Measurements from ENCODE around the gene KIZ.

Gene KIZ

DNA sequence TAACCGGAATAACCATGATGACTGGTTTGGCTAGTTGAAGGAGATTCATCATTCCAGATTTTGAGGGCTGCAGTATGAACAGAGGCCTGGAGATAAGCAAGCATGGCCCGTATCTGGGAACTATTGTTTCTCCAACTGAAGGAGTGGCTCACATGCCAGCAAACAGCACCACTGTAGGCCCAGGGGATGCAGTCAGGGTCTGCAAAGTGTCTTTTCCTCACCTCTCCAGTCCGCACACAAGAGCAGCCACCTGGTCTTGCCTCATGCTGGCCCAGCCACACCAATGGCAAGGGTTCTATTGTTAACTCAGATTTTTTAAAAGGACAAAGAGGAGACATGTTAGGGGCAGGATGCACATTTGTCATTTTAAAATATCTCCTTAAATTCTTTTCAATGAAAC lies 55.1 kb downstream of the KIZ start:
- no peak for DNase-seq

DNA sequence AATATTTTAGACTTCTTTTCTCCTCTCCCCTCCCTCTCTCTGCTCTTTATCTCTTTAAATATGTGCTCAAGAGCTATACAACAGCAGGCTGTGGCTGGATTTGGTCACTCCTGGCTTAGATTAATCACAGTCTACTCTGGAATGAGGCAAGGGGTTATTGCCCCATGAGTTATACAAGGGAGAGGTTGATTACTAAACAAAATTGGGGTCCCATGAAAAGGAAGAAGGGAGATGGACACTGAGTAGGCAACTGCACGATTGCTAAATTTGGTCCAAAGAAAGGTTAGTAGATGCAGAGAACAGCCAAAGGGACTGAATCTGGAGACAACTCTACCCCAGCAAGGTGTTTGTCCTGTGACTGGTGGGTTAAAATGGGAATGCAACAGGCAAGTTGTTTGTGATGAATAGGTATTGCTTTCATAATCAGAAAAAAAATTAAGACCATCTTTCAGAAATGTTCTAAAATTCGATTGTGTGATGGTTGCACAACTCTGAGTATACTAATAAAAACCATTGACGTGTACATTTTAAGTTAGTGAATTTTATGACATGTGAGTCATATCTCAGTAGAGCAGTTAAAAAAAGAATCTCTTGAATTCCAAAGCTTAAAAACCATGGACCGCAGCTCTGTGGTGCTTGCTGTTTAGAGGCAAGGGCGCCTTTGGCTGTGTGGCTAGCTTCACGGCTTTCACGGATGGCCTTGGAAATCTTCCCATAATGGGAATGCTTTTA lies 57.1 kb downstream of the KIZ start:
- DNase-seq: no peak

DNA sequence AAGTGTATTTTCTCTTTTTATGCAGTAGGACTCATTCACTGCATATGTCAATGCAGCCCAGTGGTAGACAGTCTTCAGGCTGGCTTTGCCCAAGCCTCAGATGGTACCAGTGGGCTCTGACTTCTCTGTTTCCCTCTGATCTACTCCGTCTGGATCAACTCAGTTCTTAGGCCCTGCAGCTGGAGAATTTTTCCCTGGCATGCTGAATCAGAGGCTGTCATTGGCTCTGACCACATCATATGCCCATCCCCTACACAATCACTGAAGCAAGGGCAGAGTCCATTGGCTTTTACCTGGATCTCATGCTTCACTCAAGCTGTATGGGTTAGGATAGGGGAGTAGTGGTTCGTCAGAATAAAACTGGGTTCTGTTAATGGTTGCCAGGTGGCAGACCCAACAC lies 57.8 kb downstream of the KIZ start:
- no peak for DNase-seq

DNA sequence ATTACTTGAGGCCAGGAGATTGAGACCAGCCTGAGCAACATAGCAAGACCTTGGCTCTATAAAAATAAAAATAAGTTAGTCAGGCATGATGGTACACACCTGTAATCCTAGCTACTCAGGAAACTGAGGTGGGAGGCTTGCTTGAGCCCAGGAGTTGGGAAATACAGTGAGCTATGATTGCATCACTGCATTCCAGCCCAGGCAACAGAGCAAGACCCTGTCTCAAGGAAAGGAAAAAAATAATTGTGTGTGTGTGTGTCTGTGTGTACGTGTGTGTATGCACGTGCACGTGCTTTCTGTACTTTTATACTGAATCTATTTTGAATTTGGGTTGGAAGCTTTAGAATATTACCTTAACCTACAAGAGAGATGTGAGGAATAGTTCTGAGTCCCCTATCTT lies 58.9 kb downstream of the KIZ start:
- no peak for DNase-seq

DNA sequence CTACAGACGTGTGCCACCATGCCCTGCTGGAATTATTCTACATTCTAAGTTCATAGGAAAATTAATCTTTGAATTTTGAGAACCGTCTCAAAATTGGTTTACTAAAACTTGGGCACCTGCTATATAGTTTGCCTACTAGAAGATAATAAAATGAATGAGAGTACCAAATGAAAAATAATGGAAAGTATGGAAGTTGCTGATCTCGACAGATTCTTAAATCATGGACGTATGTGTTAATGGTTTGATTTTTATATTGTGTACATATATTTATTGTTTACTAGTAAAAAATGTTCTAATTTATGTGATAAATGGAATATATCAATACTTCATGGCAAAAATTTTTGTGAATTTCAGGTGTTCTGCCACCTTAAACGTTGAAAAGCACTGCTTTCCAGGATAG lies 60.0 kb downstream of the KIZ start:
- no peak for DNase-seq

DNA sequence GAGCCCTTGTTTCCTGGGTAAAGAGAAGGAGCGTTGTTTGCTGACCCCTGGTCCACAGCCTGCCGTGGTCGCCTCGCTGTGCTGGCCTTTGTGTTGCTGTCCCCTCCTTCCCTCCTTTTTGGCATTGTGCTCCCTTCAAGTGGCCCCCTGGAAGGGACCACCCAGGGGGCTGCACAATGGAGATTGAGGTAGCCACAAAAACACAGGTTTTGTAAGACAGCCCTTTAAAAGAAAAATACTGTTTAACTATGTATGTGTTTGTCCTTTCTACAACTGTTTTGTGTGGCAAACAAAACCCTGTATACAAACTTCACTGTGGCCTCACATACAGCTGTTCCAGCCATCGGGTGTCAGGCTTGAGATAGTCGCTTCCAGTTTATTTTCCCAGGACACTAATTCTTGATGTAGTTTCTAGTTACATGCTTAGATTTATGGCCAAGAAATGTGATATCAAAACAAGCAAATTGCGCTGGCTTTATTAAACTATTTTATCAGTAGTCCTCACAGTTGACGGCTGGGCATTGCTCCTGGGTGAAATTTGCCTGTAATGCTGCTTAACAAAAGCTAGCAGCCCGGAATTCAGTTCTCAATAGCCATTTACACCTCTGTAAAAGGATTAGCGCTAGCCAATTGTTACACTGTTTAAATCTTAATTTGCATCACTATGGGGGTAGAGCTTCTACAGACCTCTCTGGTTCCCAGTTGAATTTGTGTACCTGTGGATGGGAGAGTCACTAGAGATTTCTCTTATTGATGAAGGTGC lies 64.1 kb downstream of the KIZ start:
- no peak for DNase-seq

DNA sequence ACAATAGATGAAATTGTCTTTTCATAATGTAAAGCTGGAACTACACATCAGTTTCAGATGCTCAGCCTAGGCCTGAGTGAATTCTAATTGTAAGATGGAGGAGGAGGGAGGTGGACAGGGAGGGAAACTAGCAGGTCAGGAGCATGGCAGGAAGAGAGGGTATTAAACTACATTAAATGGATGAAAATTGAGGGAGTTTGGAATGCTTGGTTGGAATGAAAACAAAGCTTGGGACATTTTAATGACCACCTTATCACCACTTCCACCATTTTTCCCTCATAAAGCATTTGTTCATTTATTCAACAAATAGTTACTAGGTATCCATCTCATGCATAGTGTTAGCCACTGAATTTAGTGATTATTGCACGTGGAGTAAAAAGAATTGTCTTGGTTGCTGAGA lies 65.0 kb downstream of the KIZ start:
- no peak for DNase-seq

DNA sequence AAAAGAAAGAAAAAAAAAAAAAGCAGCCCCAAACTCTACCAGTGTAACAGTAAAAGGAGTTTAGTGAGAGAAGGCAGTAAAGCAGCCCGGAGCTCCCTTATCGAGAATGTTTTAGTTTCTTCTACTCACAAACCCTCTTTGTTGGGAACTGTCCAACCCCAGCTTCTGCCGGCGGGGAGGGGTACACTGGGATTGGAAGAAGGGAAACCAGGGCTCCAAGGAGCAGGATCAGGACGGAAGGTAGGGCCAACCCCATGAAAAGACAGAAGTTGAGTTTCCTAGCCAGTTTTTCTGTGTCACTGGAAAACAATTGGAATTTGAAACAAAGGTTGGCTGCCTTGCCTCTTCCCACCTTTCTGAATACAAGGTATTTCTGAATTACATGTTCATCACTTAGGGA lies 66.0 kb downstream of the KIZ start:
- no peak for DNase-seq

DNA sequence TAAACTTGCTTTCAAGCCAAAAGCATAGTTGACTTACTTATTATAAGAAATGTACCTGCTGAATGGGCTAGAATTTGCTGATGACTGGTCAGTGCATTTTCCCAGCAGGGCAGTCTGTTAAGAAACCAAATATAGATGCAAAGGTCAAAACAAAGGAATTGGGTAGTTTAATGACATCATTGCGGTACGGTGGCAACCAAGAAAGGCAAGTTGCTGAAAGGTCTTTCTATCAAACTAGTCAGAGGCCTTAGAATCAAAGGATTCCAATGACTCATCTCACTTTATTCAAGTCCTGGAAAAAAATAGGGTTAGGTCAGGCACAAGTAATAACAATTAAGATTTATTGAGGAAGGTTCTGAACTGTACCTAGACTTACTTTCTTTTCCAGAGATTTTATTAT lies 76.4 kb downstream of the KIZ start:
- DNase-seq: no peak

DNA sequence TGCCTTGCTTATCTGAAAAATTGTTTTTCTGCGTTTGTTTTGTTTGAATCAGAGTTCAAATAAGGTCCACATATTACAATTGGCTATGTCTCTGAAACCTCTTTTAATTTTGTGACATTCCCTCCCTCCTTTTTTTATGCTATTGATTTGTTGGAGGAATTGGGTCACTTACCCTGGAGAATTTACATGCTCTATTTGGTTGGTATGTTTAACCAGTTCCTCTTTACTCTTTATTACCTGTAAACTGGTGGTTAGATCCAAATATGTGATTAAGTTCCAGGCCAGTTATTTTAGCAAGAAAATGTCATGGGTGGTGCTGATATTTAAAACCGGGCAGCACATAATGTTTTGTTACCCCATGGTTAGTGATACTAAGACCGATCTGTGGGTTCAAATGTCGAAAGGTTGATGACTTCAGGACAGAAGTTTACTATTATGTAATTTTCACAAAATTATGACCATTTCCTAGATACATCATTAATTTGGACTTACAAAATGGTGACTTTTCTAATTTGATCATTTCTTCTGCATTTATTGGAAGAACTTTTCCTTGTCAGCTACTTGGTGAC lies 77.3 kb downstream of the KIZ start:
- DNase-seq: no peak

DNA sequence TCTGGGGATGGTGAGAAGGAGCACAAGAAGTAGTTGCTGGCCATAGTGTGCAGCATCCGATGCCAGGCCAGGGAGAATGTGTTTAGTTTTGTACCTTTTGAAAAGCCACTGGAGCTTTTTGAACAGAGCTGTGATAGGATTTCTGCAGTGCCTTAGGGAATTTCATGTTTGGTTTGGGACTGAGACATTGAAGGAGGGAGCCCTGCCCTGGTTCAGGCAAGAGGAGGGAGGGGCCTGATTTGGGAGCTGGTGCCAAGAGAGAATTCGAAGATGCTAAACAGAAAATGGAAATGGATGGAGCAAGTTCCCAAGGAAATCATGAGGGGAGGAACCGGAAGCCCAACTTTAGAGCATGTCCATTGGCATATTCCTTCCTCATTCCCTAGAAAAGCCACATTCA lies 80.7 kb downstream of the KIZ start:
- no peak for DNase-seq

DNA sequence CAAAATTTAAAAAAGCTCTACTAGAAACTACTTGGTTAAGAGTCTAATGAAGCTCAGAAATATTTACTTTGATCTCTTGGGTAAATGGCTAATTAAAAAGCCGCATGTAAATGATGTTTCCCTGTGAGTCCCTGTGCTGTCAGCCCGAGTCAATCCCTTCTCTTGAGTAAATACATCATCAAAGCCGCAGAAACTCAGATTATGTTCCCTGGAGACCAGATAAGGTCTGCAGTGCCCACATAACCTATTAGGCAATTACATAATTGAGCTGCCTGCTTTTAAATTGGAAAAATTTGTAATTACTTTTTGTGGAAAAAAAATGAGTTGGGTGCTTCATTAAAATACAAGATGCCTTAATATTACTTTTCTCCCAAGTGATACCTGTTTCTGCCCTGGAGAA lies 83.1 kb downstream of the KIZ start:
- DNase-seq: no peak

DNA sequence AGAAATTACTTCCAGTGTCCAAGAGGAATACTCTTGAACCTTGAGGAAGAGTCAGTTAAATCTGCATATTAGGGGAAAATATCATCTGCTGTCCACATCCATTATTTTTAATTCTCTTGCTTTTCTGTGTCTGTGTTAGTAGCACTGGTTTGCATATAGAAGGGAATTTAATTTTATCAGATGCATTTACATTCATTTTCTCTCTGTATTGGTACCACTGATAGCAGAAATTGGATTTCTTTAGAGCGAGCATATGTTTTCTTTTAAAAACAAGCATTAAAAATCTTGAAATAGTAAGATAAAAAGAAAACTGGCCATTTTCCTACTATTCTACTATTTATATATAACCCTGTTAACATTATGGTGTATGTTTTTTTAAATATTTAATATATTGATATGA lies 83.8 kb downstream of the KIZ start:
- DNase-seq: no peak

DNA sequence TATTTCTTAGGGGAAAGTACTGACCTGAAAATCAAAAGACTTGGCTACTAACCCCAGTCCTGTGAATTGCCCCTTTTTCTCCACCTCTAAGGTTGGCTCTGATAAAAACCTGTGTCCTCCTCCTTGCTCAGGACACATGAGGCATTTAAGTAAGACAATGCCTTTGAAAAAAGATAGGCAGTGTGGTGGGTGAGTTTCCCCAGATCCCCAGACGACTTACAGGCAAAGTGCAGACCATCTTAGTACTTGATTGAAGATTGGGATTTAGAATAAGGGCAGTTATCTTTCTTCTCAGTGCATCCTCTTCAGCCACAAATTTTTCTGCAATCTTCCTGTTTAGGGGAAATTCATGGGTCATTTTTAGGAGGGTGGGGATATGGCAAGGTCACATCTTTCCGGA lies 87.8 kb downstream of the KIZ start:
- DNase-seq: no peak

DNA sequence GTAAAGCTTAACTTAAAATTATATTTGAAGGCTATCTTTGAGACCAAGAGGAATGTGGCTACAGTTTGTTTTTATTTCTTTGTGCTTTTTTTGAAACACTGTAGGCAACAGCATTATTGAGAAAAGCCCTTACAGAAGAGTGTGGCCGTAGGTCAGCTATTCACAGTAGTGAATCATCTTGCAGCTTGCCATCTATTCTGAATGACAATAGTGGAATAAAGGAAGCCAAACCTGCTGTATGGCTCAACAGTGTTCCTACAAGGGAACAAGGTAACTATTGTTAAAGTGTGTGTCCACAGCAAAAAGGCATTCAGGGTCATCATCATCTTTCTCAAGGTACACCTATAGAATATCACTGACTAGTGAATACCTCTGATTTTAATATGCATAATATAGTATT lies 88.5 kb downstream of the KIZ start:
- DNase-seq: no peak

DNA sequence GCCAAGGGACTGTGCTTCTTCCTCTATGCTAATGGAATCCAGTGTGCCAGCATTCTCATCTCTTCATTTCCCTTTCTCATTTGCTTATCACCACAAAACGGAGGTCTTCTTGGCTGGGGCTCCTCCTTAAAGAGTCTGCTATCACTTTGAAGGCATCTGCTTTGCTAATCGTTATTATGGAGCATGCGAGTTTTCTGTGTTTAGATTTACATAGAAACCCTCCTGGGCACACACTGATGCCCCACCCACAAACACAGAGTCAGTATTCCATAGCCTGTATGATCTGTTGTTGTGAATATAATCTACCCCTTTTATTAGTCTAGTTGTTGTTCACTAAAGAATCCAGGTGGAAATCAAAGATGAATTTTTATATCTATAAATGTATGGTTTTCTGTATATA lies 93.8 kb downstream of the KIZ start:
- no peak for DNase-seq

DNA sequence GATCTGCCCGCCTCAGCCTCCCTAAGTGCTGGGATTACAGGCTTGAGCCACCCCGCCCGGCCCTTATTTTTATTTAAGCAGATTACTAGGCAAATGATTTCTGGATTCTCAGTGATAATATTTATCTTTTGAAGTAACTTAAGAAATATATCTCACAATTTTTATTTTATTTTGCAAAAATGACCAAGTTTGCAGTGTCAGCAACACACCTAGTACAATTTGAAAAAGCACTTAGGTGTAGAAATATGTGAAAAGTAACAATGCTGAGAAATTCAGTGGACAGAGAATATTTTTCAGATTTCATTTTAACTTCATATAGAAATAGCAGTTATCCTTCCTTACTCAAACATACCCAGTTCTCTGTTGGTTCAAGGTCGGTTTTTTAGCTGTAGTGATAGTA lies 98.3 kb downstream of the KIZ start:
- DNase-seq: no peak

DNA sequence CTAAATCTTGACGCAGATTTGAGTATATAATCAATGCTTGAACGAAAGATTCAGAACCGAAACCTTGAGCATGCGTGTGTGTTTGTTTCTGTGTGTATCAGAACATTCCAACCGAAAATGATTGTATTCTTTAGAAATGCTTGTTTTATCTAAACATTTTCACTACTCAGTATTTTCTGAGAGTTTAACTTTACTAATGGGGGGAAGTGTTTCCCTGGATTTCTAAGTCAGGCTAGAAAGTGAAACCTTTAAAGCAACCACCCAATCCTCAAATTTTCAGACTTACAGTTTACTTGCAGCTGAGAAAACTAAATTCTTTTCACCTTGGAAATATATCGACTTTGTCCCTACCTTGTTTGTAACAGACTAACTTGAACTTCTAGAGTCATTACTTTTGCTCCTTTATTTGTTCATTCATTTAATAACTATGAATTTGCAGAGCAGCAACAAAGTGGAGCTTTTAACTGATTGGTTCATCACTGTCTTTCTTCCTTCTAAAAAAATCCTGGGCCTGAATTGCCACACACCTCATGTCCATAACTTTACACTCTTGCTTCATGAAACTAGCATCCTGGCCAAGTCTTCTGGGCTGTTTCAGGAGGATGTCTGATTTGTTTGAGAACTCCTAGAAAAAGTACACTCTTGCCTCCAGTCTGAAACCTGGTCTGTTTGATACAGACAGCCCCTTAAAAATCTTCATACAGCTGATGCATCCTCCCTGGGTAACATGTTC lies 99.5 kb downstream of the KIZ start:
- no peak for DNase-seq

DNA sequence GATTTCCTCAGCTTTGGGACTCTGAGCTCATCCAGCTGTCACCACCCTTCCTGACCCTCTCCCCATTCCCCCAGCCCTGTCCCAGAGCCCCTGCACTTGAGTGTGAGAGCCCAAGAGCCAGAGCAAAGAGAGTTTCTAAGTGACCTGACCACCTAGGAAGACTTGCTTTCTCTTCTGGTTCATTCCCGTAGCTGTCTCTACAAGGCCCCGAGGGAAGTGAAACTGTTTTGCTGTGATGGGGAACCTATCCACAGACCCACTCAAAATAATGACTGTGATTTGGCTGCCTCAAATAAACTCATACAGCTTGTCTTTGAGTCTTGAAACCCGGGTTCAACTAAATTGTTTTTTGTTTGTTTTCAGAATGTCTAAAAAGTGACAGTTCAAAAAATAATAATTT lies 102.6 kb downstream of the KIZ start:
- no peak for DNase-seq

DNA sequence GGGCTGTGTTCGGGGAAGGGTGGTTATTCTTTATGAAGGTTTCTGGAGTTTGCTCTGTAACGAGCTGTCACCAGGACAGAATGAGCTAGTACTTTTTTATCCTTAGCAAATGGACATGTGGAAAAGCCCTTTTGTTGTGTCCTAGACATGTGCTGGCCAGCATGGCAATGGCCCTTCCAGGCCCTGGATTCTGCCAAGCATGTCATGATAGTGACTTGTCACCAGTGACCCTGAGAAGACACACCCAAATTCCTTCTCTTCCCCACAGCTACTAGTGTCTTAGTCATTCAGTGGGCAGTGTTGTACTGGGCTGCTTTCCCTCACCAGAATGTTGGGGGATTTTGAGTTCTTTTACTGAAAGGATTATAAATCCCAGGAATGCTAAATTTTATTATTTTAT lies 103.3 kb downstream of the KIZ start:
- no peak for DNase-seq

DNA sequence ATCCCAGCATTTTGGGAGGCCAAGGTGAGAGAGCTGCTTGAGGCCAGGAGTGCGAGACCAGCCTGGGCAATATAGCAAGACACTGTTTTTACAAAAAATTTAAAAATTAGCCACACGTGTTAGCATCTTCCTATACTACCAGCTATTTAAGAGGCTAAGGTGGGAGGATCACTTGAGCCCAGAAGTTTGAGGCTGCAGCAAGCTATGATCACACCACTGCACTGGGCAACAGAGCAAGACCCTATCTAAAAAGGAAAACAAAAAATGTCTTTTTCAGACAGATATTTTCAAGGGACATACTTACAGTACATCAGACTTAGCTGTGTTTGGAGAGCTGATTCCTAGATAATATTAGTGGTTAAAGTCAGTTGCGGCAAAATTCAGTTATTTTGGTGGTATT lies 104.3 kb downstream of the KIZ start:
- DNase-seq: no peak

DNA sequence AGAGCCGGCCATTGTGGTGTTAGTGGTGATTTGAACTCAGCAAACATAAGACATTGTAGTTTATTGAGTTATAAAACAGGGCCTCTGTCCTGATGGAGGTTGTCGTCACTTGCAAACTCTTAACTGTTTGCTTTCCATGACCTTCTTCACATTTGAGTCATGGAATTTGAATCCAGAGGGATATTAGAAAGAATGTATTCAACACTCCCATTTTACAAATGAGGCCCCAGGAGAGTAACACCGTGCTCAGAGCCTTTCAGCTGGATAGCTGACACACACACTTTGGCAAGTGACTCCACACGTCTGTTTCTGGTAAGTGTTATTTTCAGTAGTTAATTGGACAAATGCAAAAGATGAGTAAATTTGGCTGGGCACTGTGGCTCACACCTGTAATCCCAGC lies 104.8 kb downstream of the KIZ start:
- no peak for DNase-seq

DNA sequence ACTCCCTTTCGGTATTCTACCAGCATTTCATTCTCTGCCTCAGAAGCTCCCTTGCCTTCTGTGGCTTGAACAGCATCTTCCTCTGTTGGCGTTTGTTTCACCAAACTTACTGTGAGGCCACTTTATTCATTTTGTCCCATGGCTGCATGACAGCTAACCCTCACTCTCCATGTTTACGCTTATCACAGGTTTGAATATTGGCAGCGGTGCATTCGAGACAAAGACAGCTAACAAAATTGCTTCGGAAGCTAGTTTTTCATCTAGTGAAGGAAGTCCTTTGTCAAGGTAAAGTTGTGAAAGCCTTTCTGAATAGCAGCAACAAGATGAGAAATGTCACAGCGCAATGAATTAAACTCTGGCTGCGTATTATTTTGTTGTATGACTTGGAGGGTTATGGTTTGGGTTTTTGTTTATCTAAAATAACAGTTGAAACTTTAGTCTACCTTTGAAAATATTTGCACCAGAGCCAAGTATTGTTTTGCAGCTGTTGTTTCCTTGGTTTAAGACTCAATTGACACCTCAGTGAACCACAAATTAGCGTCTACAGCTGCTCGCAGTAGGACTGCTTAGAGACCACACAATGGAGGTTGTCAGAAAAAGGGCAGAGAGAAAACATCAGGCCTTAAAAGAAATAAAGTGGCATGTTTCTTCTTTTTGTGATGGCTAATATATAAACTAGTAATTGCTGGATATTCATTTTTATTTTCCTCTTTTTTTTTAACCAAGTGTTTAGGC lies 106.8 kb downstream of the KIZ start:
- DNase-seq: no peak
